Measurements from ENCODE around the gene GH1.
"Not testable (repeated sequence)": the region's sequence is repeated elsewhere in the genome, so short reads cannot be mapped to it uniquely, and the experiment has no call there.

The GH1 gene

GRCh38 chr17:63918789-63919305, at the start of gene GH1:
TSS of gene GH1 (minus strand) at chr17:63918839. CDS start at chr17:63918776, 63 bp downstream.
- H3K36me3 ChIP-seq; DNase-seq; H3K4me1 ChIP-seq; H3K4me3 ChIP-seq; H3K9me3 ChIP-seq; intact Hi-C loops (cut with DNase I; ENCODE audit: low total_unique reads); H3K27ac ChIP-seq: not testable (repeated sequence)
- H3K27me3 ChIP-seq, result peaks cover 0 to 17% of the 10 kb centered on the region in 2 donors

GRCh38 chr17:63967953-63968352, 49.3 kb upstream of the GH1 start:
- Histone ChIP-seq H3K4me3 (no peak overlapping the region), H3K4me1 (no peaks in the 10 kb centered on the region), H3K36me3 (no peaks in the 10 kb centered on the region), H3K27ac (no peak overlapping the region), H3K27me3 (peaks cover 0 to 2% of the 10 kb centered on the region in 2 donors), H3K9me3 (no peaks in the 10 kb centered on the region)
- no peak for DNase-seq
- intact Hi-C loops (cut with DNase I; ENCODE audit: low total_unique reads), result no loop called here
- no peak for TF ChIP-seq CTCF (IDR thresholded peaks at IDR 0.05)

- no peak for DNase-seq
- H3K27ac ChIP-seq, result no peak overlapping the region
- no peaks in the 10 kb centered on the region for H3K9me3 ChIP-seq
- H3K4me3 ChIP-seq, result no peak overlapping the region
- intact Hi-C loops (cut with DNase I; ENCODE audit: low total_unique reads), result no loop called here
- H3K36me3 ChIP-seq, result no peaks in the 10 kb centered on the region
- peaks cover 0 to 2% of the 10 kb centered on the region in 2 donors for H3K27me3 ChIP-seq
- TF ChIP-seq CTCF (IDR thresholded peaks at IDR 0.05), result no peak
- peaks cover 0 to 4% (median under 1%) of the 10 kb centered on the region in 4 donors for H3K4me1 ChIP-seq
These were observed 48.1 kb upstream of the GH1 start for GRCh38 chr17:63966646-63967264.

GRCh38 chr17:63963123-63963522, 44.5 kb upstream of the GH1 start:
- H3K4me3 ChIP-seq, result no peak overlapping the region
- intact Hi-C loops (cut with DNase I; ENCODE audit: low total_unique reads), result no loop called here
- H3K9me3 ChIP-seq, result no peaks in the 10 kb centered on the region
- H3K36me3 ChIP-seq, result no peaks in the 10 kb centered on the region
- no peak for TF ChIP-seq CTCF (IDR thresholded peaks at IDR 0.05)
- peaks cover 0 to 10% (median 6%) of the 10 kb centered on the region in 4 donors for H3K4me1 ChIP-seq
- H3K27me3 ChIP-seq, result peaks cover 0 to 13% of the 10 kb centered on the region in 2 donors
- no peak for DNase-seq
- no peak overlapping the region for H3K27ac ChIP-seq

- H3K27ac ChIP-seq, result no peak overlapping the region
- H3K4me3 ChIP-seq, result no peak overlapping the region
- intact Hi-C loops (cut with DNase I; ENCODE audit: low total_unique reads), result no loop called here
- H3K4me1 ChIP-seq, result peaks cover 0 to 10% (median 6%) of the 10 kb centered on the region in 4 donors
- TF ChIP-seq CTCF (IDR thresholded peaks at IDR 0.05), result no peak
- H3K27me3 ChIP-seq, result peaks cover 0 to 13% of the 10 kb centered on the region in 2 donors
- no peak for DNase-seq
- H3K9me3 ChIP-seq, result no peaks in the 10 kb centered on the region
- no peaks in the 10 kb centered on the region for H3K36me3 ChIP-seq
These were observed 43.7 kb upstream of the GH1 start for GRCh38 chr17:63962298-63962744.

- H3K27ac ChIP-seq, result no peak overlapping the region
- H3K4me1 ChIP-seq, result peaks cover 0 to 10% (median 6%) of the 10 kb centered on the region in 4 donors
- H3K36me3 ChIP-seq, result no peaks in the 10 kb centered on the region
- TF ChIP-seq CTCF (IDR thresholded peaks at IDR 0.05), result no peak
- H3K27me3 ChIP-seq, result peaks cover 0 to 13% of the 10 kb centered on the region in 2 donors
- peak overlapping the region in 1 of 2 donors; percentile 28 for H3K4me3 ChIP-seq
- H3K9me3 ChIP-seq, result no peaks in the 10 kb centered on the region
- peak; percentile 61 to 73 for DNase-seq
- intact Hi-C loops (cut with DNase I; ENCODE audit: low total_unique reads), result no loop called here
These were observed 42.9 kb upstream of the GH1 start for GRCh38 chr17:63961355-63962212.
